PC-9 (cell line): ENCODE results near the gene LANCL1. TPM values are rescaled to one million over a fixed set of nuclear protein-coding genes. Genes with fewer than 3 reads are reported as not detected.

ENCODE experiments used
- BruUV-seq: library from RNA; stranded (reverse); fragments of 400-500 nt; replicated peaks from 2 replicates; lab custom pipeline; 2021; lab: Mats Ljungman, UMichigan
- CTCF ChIA-PET: fragments of 300-600 bp; sonication (Branson Sonifier 250); formaldehyde crosslinking; loops from one replicate; lab custom pipeline; 2022; ENCODE audit warnings: antibody characterized with exemption; lab: Charles Lee
- POLR2A ChIA-PET: fragments of 300-600 bp; sonication (Branson Sonifier 250); formaldehyde crosslinking; loops from one replicate; lab custom pipeline; 2022; ENCODE audit warnings: antibody characterized with exemption; ENCODE audit not compliant: unreplicated experiment; lab: Charles Lee
- DNase-seq, 2 experiments: peaks; one replicate each; pipeline versions ENCODE4 v3.0.0 to v3.0.0-alpha.2; 2015 to 2022; ENCODE audit warnings: mixed read lengths in 1 of 2
- H2AFZ ChIP-seq: fragments of 200-600 bp; sonication (generic); 2 replicates; pipeline ENCODE4 v1.8.1; 2017; ENCODE audit warnings: antibody characterized with exemption
- H3F3A ChIP-seq: fragments of 200-600 bp; sonication (generic); 2 replicates; pipeline ENCODE4 v1.8.1; 2017; ENCODE audit warnings: antibody characterized with exemption, mild to moderate bottlenecking, low read depth; ENCODE audit not compliant: insufficient read depth
- H3K27ac ChIP-seq: fragments of 200-600 bp; sonication (generic); 2 replicates; pipeline ENCODE4 v1.6.1; 2016; ENCODE audit warnings: mixed run types
- H3K27me3 ChIP-seq: fragments of 200-600 bp; sonication (generic); 2 replicates; pipeline ENCODE4 v1.6.1; 2016; ENCODE audit warnings: low read depth, mixed run types; ENCODE audit not compliant: insufficient read depth
- H3K36me3 ChIP-seq: fragments of 200-600 bp; sonication (generic); 2 replicates; pipeline ENCODE4 v1.6.1; 2016; ENCODE audit warnings: low read depth, mixed run types
- H3K4me1 ChIP-seq: fragments of 200-600 bp; sonication (generic); replicated peaks from 2 replicates; pipeline ENCODE4 v1.6.1; 2016; ENCODE audit warnings: mixed run types; ENCODE audit not compliant: insufficient read depth
- H3K4me2 ChIP-seq: fragments of 200-600 bp; sonication (generic); 2 replicates; pipeline ENCODE4 v1.6.1; 2017; ENCODE audit warnings: mixed run types
- H3K4me3 ChIP-seq: fragments of 200-600 bp; sonication (generic); 2 replicates; pipeline ENCODE4 v1.6.1; 2016; ENCODE audit warnings: mixed run types
- H3K79me2 ChIP-seq: fragments of 200-600 bp; sonication (generic); 2 replicates; pipeline ENCODE4 v1.6.1; 2017; ENCODE audit warnings: low read depth, mixed run types
- H3K9me2 ChIP-seq: fragments of 200-600 bp; sonication (generic); 2 replicates; pipeline ENCODE4 v1.8.1; 2017; ENCODE audit warnings: mild to moderate bottlenecking; ENCODE audit not compliant: insufficient read depth
- H3K9me3 ChIP-seq: fragments of 200-600 bp; sonication (generic); 2 replicates; pipeline ENCODE4 v1.8.1; 2016; ENCODE audit warnings: low read depth; ENCODE audit not compliant: insufficient read depth
- H4K20me1 ChIP-seq: fragments of 200-600 bp; sonication (generic); 2 replicates; pipeline ENCODE4 v1.8.1; 2017; ENCODE audit not compliant: insufficient read depth
- CTCF ChIP-seq: fragments of 200-600 bp; sonication (generic); conservative IDR thresholded peaks from 2 replicates; pipeline ENCODE4 v1.6.1; 2017; ENCODE audit warnings: mixed run types, antibody characterized with exemption, mild to moderate bottlenecking, moderate library complexity
- EZH2 ChIP-seq: fragments of 200-600 bp; sonication (generic); IDR thresholded peaks from 2 replicates; pipeline ENCODE4 v1.8.0; 2017; ENCODE audit warnings: antibody characterized with exemption, low read depth
- intact Hi-C: fragments of 100-400 bp; cut with micrococcal nuclease; formaldehyde crosslinking; loops from one replicate; pipeline ENCODE4 v1.10.0; 2022; ENCODE audit not compliant: unreplicated experiment
- total RNA-seq: library from RNA; stranded (reverse); gene quantifications from 2 replicates; pipeline ENCODE4 v1.2.3, GENCODE V29; 2021

The LANCL1 gene
- total RNA-seq, 1 experiment from 2014 or later: 33.7 TPM

- Histone ChIP-seq H3K4me3 (no peak overlapping the region), H4K20me1 (no peaks in the 10 kb centered on the region), H3K4me2 (no peak overlapping the region), H3K4me1 (no peaks in the 10 kb centered on the region), H3F3A (no peaks in the 10 kb centered on the region), H3K27me3 (no peaks in the 10 kb centered on the region), H3K9me2 (no peaks in the 10 kb centered on the region), H3K79me2 (no peaks in the 10 kb centered on the region), H3K36me3 (no peaks in the 10 kb centered on the region), H2AFZ (no peak overlapping the region), H3K27ac (no peak overlapping the region), H3K9me3 (no peaks in the 10 kb centered on the region)
- intact Hi-C loops: no loop called here
- ChIA-PET POLR2A (interaction anchor here (0.8 kb wide), 1 partner anchor 22 kb away, joined by 3 read pairs; no protein-coding TSS in a partner anchor), CTCF (interaction anchor here (0.6 kb wide), 1 partner anchor 223 kb away, joined by 4 read pairs; no protein-coding TSS in a partner anchor)
- no TSS peak for BruUV-seq
- TF ChIP-seq EZH2 (no peak), CTCF (no peak)
- DNase-seq: peak in 1 of 2 experiments; percentile 17
Observed at GRCh38 chr2:210421916-210422315, 54.6 kb downstream of the LANCL1 start.

GRCh38 chr2:210412660-210413059, 63.9 kb downstream of the LANCL1 start:
- H3K4me3 ChIP-seq: no peak overlapping the region
- no peak for DNase-seq
- H3K4me2 ChIP-seq: no peak overlapping the region
- no peak overlapping the region for H3K27ac ChIP-seq
- no peaks in the 10 kb centered on the region for H3K9me3 ChIP-seq
- H3K9me2 ChIP-seq: no peaks in the 10 kb centered on the region
- no peaks in the 10 kb centered on the region for H3K4me1 ChIP-seq
- no peaks in the 10 kb centered on the region for H3K27me3 ChIP-seq
- ChIA-PET POLR2A (no interaction called here), CTCF (no interaction called here)
- no peaks in the 10 kb centered on the region for H3K79me2 ChIP-seq
- BruUV-seq: no TSS peak
- H2AFZ ChIP-seq: no peak overlapping the region
- TF ChIP-seq CTCF: no peak
- no peak for TF ChIP-seq EZH2
- H3K36me3 ChIP-seq: no peaks in the 10 kb centered on the region
- no peaks in the 10 kb centered on the region for H4K20me1 ChIP-seq
- no peaks in the 10 kb centered on the region for H3F3A ChIP-seq
- intact Hi-C loops: no loop called here

- Histone ChIP-seq H3K4me1 (no peaks in the 10 kb centered on the region), H3K9me2 (no peaks in the 10 kb centered on the region), H2AFZ (no peak overlapping the region), H3K36me3 (no peaks in the 10 kb centered on the region), H3K9me3 (no peaks in the 10 kb centered on the region), H3K4me2 (no peak overlapping the region), H3F3A (no peaks in the 10 kb centered on the region), H3K4me3 (no peak overlapping the region), H3K27ac (no peak overlapping the region), H3K79me2 (no peaks in the 10 kb centered on the region), H3K27me3 (no peaks in the 10 kb centered on the region), H4K20me1 (no peaks in the 10 kb centered on the region)
- intact Hi-C loops: no loop called here
- TF ChIP-seq CTCF (no peak), EZH2 (no peak)
- POLR2A ChIA-PET: no interaction called here
- BruUV-seq: no TSS peak
- DNase-seq: no peak
- CTCF ChIA-PET: no interaction called here
Observed at GRCh38 chr2:210410542-210410941, 66.0 kb downstream of the LANCL1 start.
